ENCODE data around the gene APCS.

APCS gene

DNA sequence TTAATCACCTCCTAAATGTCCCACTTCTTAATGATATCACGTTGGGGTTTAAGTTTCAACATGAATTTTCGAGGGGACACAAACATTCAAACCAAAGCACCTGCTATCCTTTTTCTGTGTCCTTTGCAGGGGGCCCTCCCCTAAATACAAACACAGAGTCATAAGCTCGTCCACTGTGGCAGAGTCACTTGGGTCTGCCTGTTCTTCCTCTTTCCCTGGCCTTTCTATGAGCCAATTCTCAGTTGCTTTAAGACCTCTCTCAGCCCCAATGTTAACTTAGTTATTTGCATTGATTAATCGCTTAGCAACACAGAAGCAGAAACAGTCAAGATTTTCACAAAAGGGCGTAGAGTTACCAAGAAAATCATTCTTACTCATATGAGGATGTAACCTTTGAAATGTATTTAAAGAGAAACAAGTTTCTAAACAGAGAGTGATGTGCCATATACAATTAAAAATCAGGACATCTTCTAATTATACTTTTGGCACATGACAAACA, 14.9 kb downstream of the APCS start:
- no peak overlapping the region for H3K27ac ChIP-seq
- no peaks in the 10 kb centered on the region for H3K4me1 ChIP-seq (ENCODE audit: control insufficient read depth in 1 of 2, insufficient read depth in 1 of 2, low read depth in 1 of 2, low read length in 1 of 2)
- H3K9me3 ChIP-seq = no peaks in the 10 kb centered on the region
- no peaks in the 10 kb centered on the region for H3K27me3 ChIP-seq
- H3K36me3 ChIP-seq = no peaks in the 10 kb centered on the region
- no peak overlapping the region for H3K4me3 ChIP-seq (ENCODE audit: low read depth in 1 of 2, low read length in 1 of 2)
- TF ChIP-seq, protein P1, sequence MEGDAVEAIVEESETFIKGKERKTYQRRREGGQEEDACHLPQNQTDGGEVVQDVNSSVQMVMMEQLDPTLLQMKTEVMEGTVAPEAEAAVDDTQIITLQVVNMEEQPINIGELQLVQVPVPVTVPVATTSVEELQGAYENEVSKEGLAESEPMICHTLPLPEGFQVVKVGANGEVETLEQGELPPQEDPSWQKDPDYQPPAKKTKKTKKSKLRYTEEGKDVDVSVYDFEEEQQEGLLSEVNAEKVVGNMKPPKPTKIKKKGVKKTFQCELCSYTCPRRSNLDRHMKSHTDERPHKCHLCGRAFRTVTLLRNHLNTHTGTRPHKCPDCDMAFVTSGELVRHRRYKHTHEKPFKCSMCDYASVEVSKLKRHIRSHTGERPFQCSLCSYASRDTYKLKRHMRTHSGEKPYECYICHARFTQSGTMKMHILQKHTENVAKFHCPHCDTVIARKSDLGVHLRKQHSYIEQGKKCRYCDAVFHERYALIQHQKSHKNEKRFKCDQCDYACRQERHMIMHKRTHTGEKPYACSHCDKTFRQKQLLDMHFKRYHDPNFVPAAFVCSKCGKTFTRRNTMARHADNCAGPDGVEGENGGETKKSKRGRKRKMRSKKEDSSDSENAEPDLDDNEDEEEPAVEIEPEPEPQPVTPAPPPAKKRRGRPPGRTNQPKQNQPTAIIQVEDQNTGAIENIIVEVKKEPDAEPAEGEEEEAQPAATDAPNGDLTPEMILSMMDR (IDR thresholded peaks at IDR 0.05) = no peak

DNA sequence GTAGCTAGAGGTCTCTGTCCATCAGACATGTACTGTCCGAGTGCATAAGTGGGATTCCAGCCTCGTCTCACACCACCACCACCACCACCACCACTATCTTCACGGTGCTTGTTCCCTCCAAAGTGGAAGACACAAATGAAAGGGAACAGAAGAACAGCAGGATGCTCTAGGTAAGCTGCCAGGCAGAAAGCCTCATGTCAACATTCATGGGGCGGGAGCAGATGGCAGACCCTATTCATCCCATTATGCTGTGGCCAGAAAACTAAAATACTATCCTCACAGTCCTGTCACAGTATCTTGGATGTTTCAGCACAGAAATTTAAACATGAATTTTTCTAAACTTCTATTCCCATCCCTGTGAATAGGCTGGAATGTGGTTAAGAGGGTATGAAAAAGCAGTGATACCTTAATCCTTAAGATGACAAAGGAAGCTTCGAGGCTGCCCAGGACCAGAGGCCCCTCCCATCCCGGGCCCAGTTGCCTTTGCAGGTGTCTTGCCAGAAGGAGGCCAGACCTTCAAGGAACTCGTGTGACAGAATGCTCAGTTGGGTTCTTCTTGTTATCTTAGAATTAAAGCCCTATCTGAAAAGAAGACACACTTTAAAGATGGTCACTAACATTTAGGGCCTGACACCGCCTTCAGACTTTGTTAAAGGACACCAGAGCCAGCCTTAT, 24.7 kb downstream of the APCS start:
- Histone ChIP-seq H3K4me3 (ENCODE audit: low read depth in 1 of 2, low read length in 1 of 2) (no peak overlapping the region), H3K9me3 (no peaks in the 10 kb centered on the region), H3K27me3 (no peaks in the 10 kb centered on the region), H3K27ac (no peak overlapping the region), H3K4me1 (ENCODE audit: control insufficient read depth in 1 of 2, insufficient read depth in 1 of 2, low read depth in 1 of 2, low read length in 1 of 2) (peaks cover 0 to 16% of the 10 kb centered on the region in 2 experiments), H3K36me3 (no peaks in the 10 kb centered on the region)
- TF ChIP-seq, protein P1 (IDR thresholded peaks at IDR 0.05) = no peak

DNA sequence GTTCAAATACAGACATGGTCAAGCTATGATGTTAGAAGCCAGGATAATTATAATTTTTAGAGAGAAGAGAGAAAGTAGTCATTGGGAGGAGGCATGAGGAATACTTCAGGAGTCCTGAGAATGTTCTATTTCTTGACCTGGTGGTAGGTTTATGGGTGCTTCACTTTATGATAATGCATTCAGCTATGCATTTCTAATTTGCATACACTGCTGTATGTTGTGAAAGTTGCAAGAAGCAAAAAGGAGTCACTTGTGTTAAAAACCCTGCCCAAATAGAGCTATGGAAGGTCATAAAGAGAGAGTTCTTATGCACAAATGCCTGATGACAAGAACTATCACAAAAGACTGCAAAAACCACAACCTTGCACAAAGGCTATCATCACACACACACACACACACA, 45.3 kb downstream of the APCS start:
- Histone ChIP-seq H3K36me3 (no peaks in the 10 kb centered on the region), H3K4me3 (ENCODE audit: low read depth in 1 of 2, low read length in 1 of 2) (no peak overlapping the region), H3K27me3 (no peaks in the 10 kb centered on the region), H3K4me1 (ENCODE audit: control insufficient read depth in 1 of 2, insufficient read depth in 1 of 2, low read depth in 1 of 2, low read length in 1 of 2) (no peaks in the 10 kb centered on the region), H3K9me3 (no peaks in the 10 kb centered on the region), H3K27ac (no peak overlapping the region)
- TF ChIP-seq, protein P1 (IDR thresholded peaks at IDR 0.05) = no peak
